GM15510 (cell line): Measurements from ENCODE around the gene TBCC.

Experiments
- POLR2A ChIP-seq: IDR thresholded peaks from 3 replicates; pipeline ENCODE4 v1.6.1; 2011; ENCODE audit warnings: borderline replicate concordance; ENCODE audit not compliant: insufficient read length; ENCODE audit errors: extremely low read depth

The TBCC gene

GRCh38 chr6:42745640-42746462 is at the start of gene TBCC:
TSS of gene TBCC (minus strand) at chr6:42746103. CDS start at chr6:42746073, 30 bp downstream.
- TF ChIP-seq POLR2A: peak; percentile 94

GRCh38 chr6:42795651-42796050 is 49.7 kb upstream of the TBCC start:
- TF ChIP-seq POLR2A: no peak

GRCh38 chr6:42791706-42792320 is 45.9 kb upstream of the TBCC start:
- no peak for TF ChIP-seq POLR2A

- no peak for TF ChIP-seq POLR2A
Measured at GRCh38 chr6:42790549-42791181, 44.8 kb upstream of the TBCC start.

GRCh38 chr6:42788671-42789070 is 42.8 kb upstream of the TBCC start:
- no peak for TF ChIP-seq POLR2A

GRCh38 chr6:42787063-42787472 is 41.2 kb upstream of the TBCC start:
- TF ChIP-seq POLR2A: no peak

- no peak for TF ChIP-seq POLR2A
Measured at GRCh38 chr6:42786525-42786985, 40.7 kb upstream of the TBCC start.

- TF ChIP-seq POLR2A: no peak
Measured at GRCh38 chr6:42784717-42785498, 39.0 kb upstream of the TBCC start.

- TF ChIP-seq POLR2A: no peak
Measured at GRCh38 chr6:42783876-42784642, 38.2 kb upstream of the TBCC start.

- peak; percentile 42 for TF ChIP-seq POLR2A
Measured at GRCh38 chr6:42783177-42783875, 37.4 kb upstream of the TBCC start.

- TF ChIP-seq POLR2A: peak; percentile 51
Measured at GRCh38 chr6:42782689-42783176, 36.8 kb upstream of the TBCC start.

GRCh38 chr6:42781796-42782688 is 36.1 kb upstream of the TBCC start, which contains the start of gene BICRAL:
TSS of gene BICRAL (plus strand) at chr6:42782052. CDS start at chr6:42822023, 39,971 bp downstream.
- TF ChIP-seq POLR2A: peak; percentile 49
